GM12878 (cell line): ENCODE results near the gene FRS3. TPM values are rescaled to one million over a fixed set of nuclear protein-coding genes. Genes with fewer than 3 reads are reported as not detected.

Experiments used
- CREB1 ChIP-seq: IDR thresholded peaks from 2 replicates; pipeline ENCODE4 v1.6.1; 2012; ENCODE audit warnings: low read depth, mild to moderate bottlenecking, inconsistent platforms
- FOXM1 ChIP-seq: IDR thresholded peaks from 2 replicates; pipeline ENCODE4 v1.6.1; 2012; ENCODE audit warnings: low read depth, mild to moderate bottlenecking, inconsistent platforms, low read length, moderate library complexity
- NRF1 ChIP-seq: conservative IDR thresholded peaks from 2 replicates; pipeline ENCODE4 v1.6.1; 2011; ENCODE audit warnings: mild to moderate bottlenecking, low read depth, low read length, improper control_type of control experiment
- POU2F2 ChIP-seq: IDR thresholded peaks from 3 replicates; pipeline ENCODE4 v1.6.1; 2011; ENCODE audit warnings: low read depth, mild to moderate bottlenecking, low read length, borderline replicate concordance
- RAD51 ChIP-seq: fragments of 450-650 bp; IDR thresholded peaks from 2 replicates; pipeline ENCODE4 v1.6.1; 2016; ENCODE audit warnings: moderate library complexity, mild to moderate bottlenecking, inconsistent platforms
- RB1 ChIP-seq: fragments of 450-650 bp; formaldehyde crosslinking; IDR thresholded peaks from 2 replicates; pipeline ENCODE4 v1.6.1; 2017; ENCODE audit warnings: mild to moderate bottlenecking, borderline replicate concordance
- RCOR1 ChIP-seq: conservative IDR thresholded peaks from 2 replicates; pipeline ENCODE4 v1.6.1; 2012; ENCODE audit warnings: low read depth, low read length, improper control_type of control experiment
- SIX5 ChIP-seq: IDR thresholded peaks from 2 replicates; pipeline ENCODE4 v1.6.1; 2011; ENCODE audit warnings: mild to moderate bottlenecking, low read depth, low read length, moderate library complexity; ENCODE audit not compliant: severe bottlenecking
- TCF3 ChIP-seq: IDR thresholded peaks from 2 replicates; pipeline ENCODE4 v1.6.1; 2012; ENCODE audit warnings: low read depth, mild to moderate bottlenecking, low read length, borderline replicate concordance; ENCODE audit not compliant: insufficient read depth
- polyA plus RNA-seq, 11 experiments: library from polyadenylated mRNA; depleted of rRNA in 4 of 11; unstranded in 6 of 11; stranded (reverse) in 5 of 11; fragments of >200 nt; fragmentation: Nextera tagmentation in 4 of 11; fragmentation: Illumina TruSeq in 1 of 11; extraction: Ambion mirVana in 4 of 11; extraction: Trizol in 1 of 11; gene quantifications; 1 replicate in 1 of 11; 2 replicates in 10 of 11; pipeline versions ENCODE4 v1.2.1 to v1.2.3, GENCODE V29; 2011 to 2016; ENCODE audit warnings: inconsistent platforms in 2 of 11, missing spikeins in 2 of 11, low read depth in 1 of 11
- total RNA-seq, 4 experiments: library from RNA; depleted of rRNA in 3 of 4; stranded (reverse); fragments of >200 nt in 3 of 4; fragmentation: Illumina TruSeq in 1 of 4; extraction: Trizol in 1 of 4; gene quantifications; 2 replicates each; pipeline versions ENCODE4 v1.2.1 to v1.2.3, GENCODE V29; 2013 to 2021
- TF ChIP-seq, protein P1 (sequence below): IDR thresholded peaks from 2 replicates; pipeline ENCODE4 v1.6.1; 2011; ENCODE audit warnings: mild to moderate bottlenecking, low read depth, low read length, moderate library complexity; ENCODE audit not compliant: insufficient replicate concordance
- TF ChIP-seq, protein P2 (sequence below): IDR thresholded peaks from 2 replicates; pipeline ENCODE4 v1.6.1; 2012; ENCODE audit warnings: low read depth, low read length, improper control_type of control experiment
- TF ChIP-seq, protein P3 (sequence below): IDR thresholded peaks from 2 replicates; pipeline ENCODE4 v1.6.1; 2012; ENCODE audit warnings: low read depth, low read length, improper control_type of control experiment
- TF ChIP-seq, protein P4 (sequence below): IDR thresholded peaks from 2 replicates; pipeline ENCODE4 v1.6.1; 2011; ENCODE audit warnings: borderline replicate concordance, low read depth, mild to moderate bottlenecking, moderate library complexity, low read length; ENCODE audit not compliant: insufficient read depth, poor library complexity, severe bottlenecking
- TF ChIP-seq, protein P5 (sequence below): fragments of 450-650 bp; IDR thresholded peaks from 2 replicates; pipeline ENCODE4 v1.6.1; 2017; ENCODE audit warnings: mild to moderate bottlenecking, moderate library complexity
- TF ChIP-seq, protein P6 (sequence below): fragments of 450-650 bp; IDR thresholded peaks from 2 replicates; pipeline ENCODE4 v1.6.1; 2017; ENCODE audit warnings: low read depth, mild to moderate bottlenecking, moderate library complexity
- TF ChIP-seq, protein P7 (sequence below): fragments of 450-650 bp; IDR thresholded peaks from 2 replicates; pipeline ENCODE4 v1.6.1; 2014; ENCODE audit warnings: mild to moderate bottlenecking

Gene FRS3
- total and polyA plus RNA-seq, 10 of the 15 experiments (the other 5 are each of a cell fraction or from before 2014, with no cell fraction given) = 0.05 to 3.4 (median 1.5) TPM

DNA sequence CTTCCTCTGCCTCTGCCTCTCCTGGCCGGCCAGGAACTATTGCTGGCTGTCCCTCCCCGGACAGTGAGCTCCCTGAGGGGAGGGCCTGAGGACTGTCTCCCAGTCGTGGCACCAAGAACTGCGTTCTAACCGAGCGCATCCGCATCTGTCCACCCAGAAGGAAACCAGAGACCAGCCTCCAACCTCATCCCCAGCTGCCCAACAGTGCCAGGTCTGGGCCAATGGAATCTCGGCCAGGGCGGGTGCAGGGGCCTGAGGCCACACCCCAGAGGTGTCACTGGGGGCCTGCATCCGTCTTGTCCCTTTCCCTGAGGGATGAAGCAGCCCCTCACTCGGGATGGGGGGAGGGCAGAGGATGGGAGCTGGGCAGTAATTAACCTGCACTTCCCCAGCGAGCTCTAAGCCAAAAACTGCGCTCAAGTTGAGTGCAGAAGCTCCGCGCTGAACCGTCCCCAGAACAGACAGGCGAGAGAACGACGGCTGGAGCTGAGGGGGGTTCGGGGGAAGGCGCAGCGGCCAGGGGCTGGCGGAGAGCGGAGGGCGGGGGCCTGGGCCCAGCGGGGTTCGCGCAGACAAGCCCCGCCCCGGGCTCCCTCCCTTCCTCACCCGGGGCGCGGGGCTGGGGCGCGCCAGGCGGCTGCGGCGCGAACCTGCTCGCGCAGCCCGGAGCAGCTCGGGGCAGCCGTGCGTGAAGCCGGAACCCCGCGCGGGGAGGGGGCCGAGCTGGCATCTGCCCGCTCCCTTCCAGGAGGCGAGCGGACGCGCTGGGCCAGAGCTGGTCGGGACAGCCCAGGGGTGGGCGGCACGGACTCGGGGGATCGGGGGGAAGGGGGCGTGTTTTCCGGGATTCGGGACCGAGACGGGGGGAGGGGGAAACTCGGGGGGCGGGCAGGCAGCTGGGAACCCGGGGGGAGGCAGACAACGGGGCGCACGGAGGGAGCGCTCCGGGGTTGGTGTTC is 45.7 kb downstream of the FRS3 start (continued):
- TF ChIP-seq FOXM1 (no peak), RAD51 (no peak), TCF3 (0 out of 2 replicates have a peak, but pooled peaks have one; percentile 37), POU2F2 (peak; percentile 8; the same call in 1 of the 3 replicates), RCOR1 (no peak), SIX5 (no peak), RB1 (peak; percentile 62; the same call in 1 of the 2 replicates), CREB1 (no peak), NRF1 (peak; percentile 47; the same call in 1 of the 2 replicates)
- TF ChIP-seq, protein P1, sequence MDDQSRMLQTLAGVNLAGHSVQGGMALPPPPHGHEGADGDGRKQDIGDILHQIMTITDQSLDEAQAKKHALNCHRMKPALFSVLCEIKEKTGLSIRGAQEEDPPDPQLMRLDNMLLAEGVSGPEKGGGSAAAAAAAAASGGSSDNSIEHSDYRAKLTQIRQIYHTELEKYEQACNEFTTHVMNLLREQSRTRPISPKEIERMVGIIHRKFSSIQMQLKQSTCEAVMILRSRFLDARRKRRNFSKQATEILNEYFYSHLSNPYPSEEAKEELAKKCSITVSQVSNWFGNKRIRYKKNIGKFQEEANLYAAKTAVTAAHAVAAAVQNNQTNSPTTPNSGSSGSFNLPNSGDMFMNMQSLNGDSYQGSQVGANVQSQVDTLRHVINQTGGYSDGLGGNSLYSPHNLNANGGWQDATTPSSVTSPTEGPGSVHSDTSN = no peak
- TF ChIP-seq, protein P2, sequence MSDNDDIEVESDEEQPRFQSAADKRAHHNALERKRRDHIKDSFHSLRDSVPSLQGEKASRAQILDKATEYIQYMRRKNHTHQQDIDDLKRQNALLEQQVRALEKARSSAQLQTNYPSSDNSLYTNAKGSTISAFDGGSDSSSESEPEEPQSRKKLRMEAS = peak; percentile 6; the same call in 1 of the 2 replicates
- TF ChIP-seq, protein P3, sequence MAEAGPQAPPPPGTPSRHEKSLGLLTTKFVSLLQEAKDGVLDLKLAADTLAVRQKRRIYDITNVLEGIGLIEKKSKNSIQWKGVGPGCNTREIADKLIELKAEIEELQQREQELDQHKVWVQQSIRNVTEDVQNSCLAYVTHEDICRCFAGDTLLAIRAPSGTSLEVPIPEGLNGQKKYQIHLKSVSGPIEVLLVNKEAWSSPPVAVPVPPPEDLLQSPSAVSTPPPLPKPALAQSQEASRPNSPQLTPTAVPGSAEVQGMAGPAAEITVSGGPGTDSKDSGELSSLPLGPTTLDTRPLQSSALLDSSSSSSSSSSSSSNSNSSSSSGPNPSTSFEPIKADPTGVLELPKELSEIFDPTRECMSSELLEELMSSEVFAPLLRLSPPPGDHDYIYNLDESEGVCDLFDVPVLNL = peak; percentile 50; the same call in 1 of the 2 replicates
- TF ChIP-seq, protein P4, sequence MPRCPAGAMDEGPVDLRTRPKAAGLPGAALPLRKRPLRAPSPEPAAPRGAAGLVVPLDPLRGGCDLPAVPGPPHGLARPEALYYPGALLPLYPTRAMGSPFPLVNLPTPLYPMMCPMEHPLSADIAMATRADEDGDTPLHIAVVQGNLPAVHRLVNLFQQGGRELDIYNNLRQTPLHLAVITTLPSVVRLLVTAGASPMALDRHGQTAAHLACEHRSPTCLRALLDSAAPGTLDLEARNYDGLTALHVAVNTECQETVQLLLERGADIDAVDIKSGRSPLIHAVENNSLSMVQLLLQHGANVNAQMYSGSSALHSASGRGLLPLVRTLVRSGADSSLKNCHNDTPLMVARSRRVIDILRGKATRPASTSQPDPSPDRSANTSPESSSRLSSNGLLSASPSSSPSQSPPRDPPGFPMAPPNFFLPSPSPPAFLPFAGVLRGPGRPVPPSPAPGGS = no peak
- TF ChIP-seq, protein P5, sequence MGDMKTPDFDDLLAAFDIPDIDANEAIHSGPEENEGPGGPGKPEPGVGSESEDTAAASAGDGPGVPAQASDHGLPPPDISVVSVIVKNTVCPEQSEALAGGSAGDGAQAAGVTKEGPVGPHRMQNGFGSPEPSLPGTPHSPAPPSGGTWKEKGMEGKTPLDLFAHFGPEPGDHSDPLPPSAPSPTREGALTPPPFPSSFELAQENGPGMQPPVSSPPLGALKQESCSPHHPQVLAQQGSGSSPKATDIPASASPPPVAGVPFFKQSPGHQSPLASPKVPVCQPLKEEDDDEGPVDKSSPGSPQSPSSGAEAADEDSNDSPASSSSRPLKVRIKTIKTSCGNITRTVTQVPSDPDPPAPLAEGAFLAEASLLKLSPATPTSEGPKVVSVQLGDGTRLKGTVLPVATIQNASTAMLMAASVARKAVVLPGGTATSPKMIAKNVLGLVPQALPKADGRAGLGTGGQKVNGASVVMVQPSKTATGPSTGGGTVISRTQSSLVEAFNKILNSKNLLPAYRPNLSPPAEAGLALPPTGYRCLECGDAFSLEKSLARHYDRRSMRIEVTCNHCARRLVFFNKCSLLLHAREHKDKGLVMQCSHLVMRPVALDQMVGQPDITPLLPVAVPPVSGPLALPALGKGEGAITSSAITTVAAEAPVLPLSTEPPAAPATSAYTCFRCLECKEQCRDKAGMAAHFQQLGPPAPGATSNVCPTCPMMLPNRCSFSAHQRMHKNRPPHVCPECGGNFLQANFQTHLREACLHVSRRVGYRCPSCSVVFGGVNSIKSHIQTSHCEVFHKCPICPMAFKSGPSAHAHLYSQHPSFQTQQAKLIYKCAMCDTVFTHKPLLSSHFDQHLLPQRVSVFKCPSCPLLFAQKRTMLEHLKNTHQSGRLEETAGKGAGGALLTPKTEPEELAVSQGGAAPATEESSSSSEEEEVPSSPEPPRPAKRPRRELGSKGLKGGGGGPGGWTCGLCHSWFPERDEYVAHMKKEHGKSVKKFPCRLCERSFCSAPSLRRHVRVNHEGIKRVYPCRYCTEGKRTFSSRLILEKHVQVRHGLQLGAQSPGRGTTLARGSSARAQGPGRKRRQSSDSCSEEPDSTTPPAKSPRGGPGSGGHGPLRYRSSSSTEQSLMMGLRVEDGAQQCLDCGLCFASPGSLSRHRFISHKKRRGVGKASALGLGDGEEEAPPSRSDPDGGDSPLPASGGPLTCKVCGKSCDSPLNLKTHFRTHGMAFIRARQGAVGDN = peak; percentile 54; the same call in 1 of the 2 replicates
- TF ChIP-seq, protein P6, sequence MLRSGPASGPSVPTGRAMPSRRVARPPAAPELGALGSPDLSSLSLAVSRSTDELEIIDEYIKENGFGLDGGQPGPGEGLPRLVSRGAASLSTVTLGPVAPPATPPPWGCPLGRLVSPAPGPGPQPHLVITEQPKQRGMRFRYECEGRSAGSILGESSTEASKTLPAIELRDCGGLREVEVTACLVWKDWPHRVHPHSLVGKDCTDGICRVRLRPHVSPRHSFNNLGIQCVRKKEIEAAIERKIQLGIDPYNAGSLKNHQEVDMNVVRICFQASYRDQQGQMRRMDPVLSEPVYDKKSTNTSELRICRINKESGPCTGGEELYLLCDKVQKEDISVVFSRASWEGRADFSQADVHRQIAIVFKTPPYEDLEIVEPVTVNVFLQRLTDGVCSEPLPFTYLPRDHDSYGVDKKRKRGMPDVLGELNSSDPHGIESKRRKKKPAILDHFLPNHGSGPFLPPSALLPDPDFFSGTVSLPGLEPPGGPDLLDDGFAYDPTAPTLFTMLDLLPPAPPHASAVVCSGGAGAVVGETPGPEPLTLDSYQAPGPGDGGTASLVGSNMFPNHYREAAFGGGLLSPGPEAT = peak; percentile 65; the same call in 1 of the 2 replicates
- TF ChIP-seq, protein P7, sequence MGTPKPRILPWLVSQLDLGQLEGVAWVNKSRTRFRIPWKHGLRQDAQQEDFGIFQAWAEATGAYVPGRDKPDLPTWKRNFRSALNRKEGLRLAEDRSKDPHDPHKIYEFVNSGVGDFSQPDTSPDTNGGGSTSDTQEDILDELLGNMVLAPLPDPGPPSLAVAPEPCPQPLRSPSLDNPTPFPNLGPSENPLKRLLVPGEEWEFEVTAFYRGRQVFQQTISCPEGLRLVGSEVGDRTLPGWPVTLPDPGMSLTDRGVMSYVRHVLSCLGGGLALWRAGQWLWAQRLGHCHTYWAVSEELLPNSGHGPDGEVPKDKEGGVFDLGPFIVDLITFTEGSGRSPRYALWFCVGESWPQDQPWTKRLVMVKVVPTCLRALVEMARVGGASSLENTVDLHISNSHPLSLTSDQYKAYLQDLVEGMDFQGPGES = 0 out of 2 replicates have a peak, but pooled peaks have one; percentile 21
